HepG2 (cell line): ENCODE results near the gene PLA2G2E. TPM values are rescaled to one million over a fixed set of nuclear protein-coding genes. Genes with fewer than 3 reads are reported as not detected.

ENCODE experiments used
- JUND ChIP-seq: sonication (generic); formaldehyde crosslinking; IDR thresholded peaks from 2 replicates; pipeline ENCODE4 v1.8.0; 2022; ENCODE audit warnings: mild to moderate bottlenecking, missing genetic modification reagents
- KAT8 ChIP-seq: IDR thresholded peaks from 2 replicates; pipeline ENCODE4 v1.6.1; 2016; ENCODE audit warnings: missing genetic modification reagents, missing compliant biosample characterization
- KDM1A ChIP-seq: IDR thresholded peaks from 2 replicates; pipeline ENCODE4 v1.6.1; 2016; ENCODE audit warnings: missing compliant biosample characterization
- NR2C2 ChIP-seq: sonication (generic); formaldehyde crosslinking; IDR thresholded peaks from 2 replicates; pipeline ENCODE4 v1.4.0; 2020; ENCODE audit warnings: missing genetic modification reagents, mild to moderate bottlenecking, moderate library complexity, borderline replicate concordance
- PHF21A ChIP-seq: sonication (generic); formaldehyde crosslinking; IDR thresholded peaks from 2 replicates; pipeline ENCODE4 v1.5.0; 2020; ENCODE audit warnings: mild to moderate bottlenecking, missing genetic modification reagents
- RERE ChIP-seq: IDR thresholded peaks from 2 replicates; pipeline ENCODE4 v1.6.1; 2016; ENCODE audit warnings: low read depth, missing genetic modification reagents, missing compliant biosample characterization
- RXRA ChIP-seq: sonication (generic); formaldehyde crosslinking; IDR thresholded peaks from 2 replicates; pipeline ENCODE4 v1.5.1; 2020; ENCODE audit warnings: missing genetic modification reagents
- STAT6 ChIP-seq: sonication (generic); formaldehyde crosslinking; IDR thresholded peaks from 2 replicates; pipeline ENCODE4 v1.4.0; 2020; ENCODE audit warnings: missing genetic modification reagents, mild to moderate bottlenecking, borderline replicate concordance
- U2AF1 ChIP-seq: fragments of 200-400 bp; formaldehyde crosslinking; optimal IDR thresholded peaks from 2 replicates; pipeline ENCODE3; 2017; ENCODE audit warnings: mild to moderate bottlenecking, low read depth, low read length
- UBTF ChIP-seq: sonication (generic); formaldehyde crosslinking; IDR thresholded peaks from 2 replicates; pipeline ENCODE4 v1.4.0; 2020; ENCODE audit warnings: mild to moderate bottlenecking, missing genetic modification reagents
- ZNF280B ChIP-seq: sonication (generic); formaldehyde crosslinking; IDR thresholded peaks from 2 replicates; pipeline ENCODE4 v1.5.0; 2020; ENCODE audit warnings: missing genetic modification reagents, mild to moderate bottlenecking, borderline replicate concordance
- ZNF549 ChIP-seq: sonication (generic); formaldehyde crosslinking; IDR thresholded peaks from 2 replicates; pipeline ENCODE4 v1.5.0; 2020; ENCODE audit warnings: missing genetic modification reagents
- ZNF564 ChIP-seq: sonication (generic); formaldehyde crosslinking; IDR thresholded peaks from 2 replicates; pipeline ENCODE4 v1.8.1; 2023; ENCODE audit warnings: mild to moderate bottlenecking, missing genetic modification reagents
- ZNF746 ChIP-seq: sonication (generic); formaldehyde crosslinking; IDR thresholded peaks from 2 replicates; pipeline ENCODE4 v1.8.0; 2022; ENCODE audit warnings: mild to moderate bottlenecking, missing genetic modification reagents
- ZNF784 ChIP-seq: sonication (generic); formaldehyde crosslinking; IDR thresholded peaks from 2 replicates; pipeline ENCODE4 v1.5.1; 2020; ENCODE audit warnings: missing genetic modification reagents, mild to moderate bottlenecking, borderline replicate concordance
- polyA plus RNA-seq, 8 experiments: library from polyadenylated mRNA; depleted of rRNA in 3 of 8; stranded (reverse) in 7 of 8; unstranded in 1 of 8; fragments of >200 nt; fragmentation: Illumina TruSeq in 4 of 8; extraction: Trizol in 4 of 8; gene quantifications; 2 replicates each; pipeline versions ENCODE4 v1.2.1 to v1.2.3, GENCODE V29; 2011 to 2016; ENCODE audit warnings: low read depth in 4 of 8, missing spikeins in 1 of 8, mixed read lengths in 1 of 8; ENCODE audit not compliant: insufficient read depth in 1 of 8
- total RNA-seq, 5 experiments: library from RNA; depleted of rRNA; stranded (reverse); fragments of >200 nt; fragmentation: Illumina TruSeq; extraction: Trizol; gene quantifications; 2 replicates each; pipeline ENCODE4 v1.2.3, GENCODE V29; 2016; ENCODE audit warnings: low read depth in 1 of 5

Gene PLA2G2E
- total and polyA plus RNA-seq, 2 of the 13 experiments (the other 11 are each of a cell fraction or from before 2014, with no cell fraction given), result not detected

- TF ChIP-seq STAT6 (CRISPR knock-in tag) (peak; percentile 23; the same call in 1 of the 2 replicates), KAT8 (CRISPR knock-in tag) (peak; percentile 39), ZNF549 (no peak), KDM1A (CRISPR knock-in tag) (peak; percentile 49; the same call in 1 of the 2 replicates), ZNF564 (CRISPR knock-in tag) (no peak), NR2C2 (CRISPR knock-in tag) (peak; percentile 24; the same call in 1 of the 2 replicates), ZNF746 (CRISPR knock-in tag) (0 out of 2 replicates have a peak, but pooled peaks have one; percentile 32), RXRA (CRISPR knock-in tag) (peak; percentile 91), ZNF280B (CRISPR knock-in tag) (no peak), UBTF (peak; percentile 34; the same call in 1 of the 2 replicates), PHF21A (CRISPR knock-in tag) (peak; percentile 78; the same call in 1 of the 2 replicates), U2AF1 (peak; percentile 50), RERE (CRISPR knock-in tag) (peak; percentile 68; the same call in 1 of the 2 replicates), JUND (CRISPR knock-in tag) (peak; percentile 90), ZNF784 (CRISPR knock-in tag) (no peak)
Measured at GRCh38 chr1:19925342-19926070, 2.1 kb upstream of the PLA2G2E start (continued).
